ENCODE results near the gene CITED4.
"Not testable (repeated sequence)": the region's sequence is repeated elsewhere in the genome, so short reads cannot be mapped to it uniquely, and the experiment has no call there.

CITED4 gene

GRCh38 chr1:40862008-40862863 lies at the start of gene CITED4:
Gene CITED4, minus strand, starts transcription at chr1:40862363. Its CDS starts 236 bp downstream, at chr1:40862127.
- DNase-seq (ENCODE audit: low read depth in 3 of 3): peak; percentile 89 to 95 (median 92)

GRCh38 chr1:40911105-40911504 lies 48.9 kb upstream of the CITED4 start:
- DNase-seq (ENCODE audit: low read depth in 3 of 3): no peak

GRCh38 chr1:40909281-40909680 lies 47.1 kb upstream of the CITED4 start:
- DNase-seq (ENCODE audit: low read depth in 3 of 3): no peak

- DNase-seq (ENCODE audit: low read depth in 3 of 3): no peak
Measured at GRCh38 chr1:40908350-40908749, 46.2 kb upstream of the CITED4 start.

GRCh38 chr1:40907899-40908298 lies 45.7 kb upstream of the CITED4 start:
- DNase-seq (ENCODE audit: low read depth in 3 of 3): no peak

GRCh38 chr1:40906781-40907400 lies 44.7 kb upstream of the CITED4 start:
- no peak for DNase-seq (ENCODE audit: low read depth in 3 of 3)

- DNase-seq (ENCODE audit: low read depth in 3 of 3): no peak
Measured at GRCh38 chr1:40905061-40905460, 42.9 kb upstream of the CITED4 start.

- DNase-seq (ENCODE audit: low read depth in 3 of 3): no peak
Measured at GRCh38 chr1:40903106-40903505, 40.9 kb upstream of the CITED4 start.

- no peak for DNase-seq (ENCODE audit: low read depth in 3 of 3)
Measured at GRCh38 chr1:40901886-40902852, 40.0 kb upstream of the CITED4 start.

GRCh38 chr1:40899230-40899870 lies 37.2 kb upstream of the CITED4 start:
- no peak for DNase-seq (ENCODE audit: low read depth in 3 of 3)

- no peak for DNase-seq (ENCODE audit: low read depth in 3 of 3)
Measured at GRCh38 chr1:40898431-40898901, 36.3 kb upstream of the CITED4 start.

- DNase-seq (ENCODE audit: low read depth in 3 of 3): no peak
Measured at GRCh38 chr1:40897513-40897912, 35.4 kb upstream of the CITED4 start.

- DNase-seq (ENCODE audit: low read depth in 3 of 3): no peak
Measured at GRCh38 chr1:40896482-40896881, 34.3 kb upstream of the CITED4 start.

GRCh38 chr1:40895601-40896000 lies 33.4 kb upstream of the CITED4 start:
- no peak for DNase-seq (ENCODE audit: low read depth in 3 of 3)

GRCh38 chr1:40894858-40895257 lies 32.7 kb upstream of the CITED4 start:
- not testable (repeated sequence) for DNase-seq (ENCODE audit: low read depth in 3 of 3)

- no peak for DNase-seq (ENCODE audit: low read depth in 3 of 3)
Measured at GRCh38 chr1:40894455-40894854, 32.3 kb upstream of the CITED4 start.

GRCh38 chr1:40893946-40894345 lies 31.8 kb upstream of the CITED4 start:
- no peak for DNase-seq (ENCODE audit: low read depth in 3 of 3)

- DNase-seq (ENCODE audit: low read depth in 3 of 3): no peak
Measured at GRCh38 chr1:40892354-40892753, 30.2 kb upstream of the CITED4 start.

GRCh38 chr1:40890771-40891170 lies 28.6 kb upstream of the CITED4 start:
- DNase-seq (ENCODE audit: low read depth in 3 of 3): no peak

GRCh38 chr1:40887652-40888051 lies 25.5 kb upstream of the CITED4 start:
- DNase-seq (ENCODE audit: low read depth in 3 of 3): no peak

GRCh38 chr1:40887012-40887378 lies 24.8 kb upstream of the CITED4 start:
- no peak for DNase-seq (ENCODE audit: low read depth in 3 of 3)

Data from stimulated activated CD4-positive, alpha-beta T cell treated with anti-CD3 and anti-CD28 coated beads, TNF-alpha, amount 100 ng/mL, for 24 hours (primary cell).